ENCODE results near the gene FGFR2. TPM values are rescaled to one million over a fixed set of nuclear protein-coding genes. Genes with fewer than 3 reads are reported as not detected.
"Not testable (repeated sequence)": the region's sequence is repeated elsewhere in the genome, so short reads cannot be mapped to it uniquely, and the experiment has no call there.

The FGFR2 gene
- polyA plus RNA-seq, 1 donor from 2014 or later = 14.8 TPM

GRCh38 chr10:121522831-121523230 lies 75.4 kb downstream of the FGFR2 start:
- no peaks in the 10 kb centered on the region for H3K36me3 ChIP-seq (ENCODE audit: insufficient read depth, low read length)
- no peaks in the 10 kb centered on the region for H3K27me3 ChIP-seq (ENCODE audit: insufficient read depth, low read depth, low read length)
- no peak overlapping the region for H2AFZ ChIP-seq (ENCODE audit: low read depth, low read length)
- H3K27ac ChIP-seq (ENCODE audit: low read length) = no peak overlapping the region
- H3K4me3 ChIP-seq (ENCODE audit: low read length) = no peak overlapping the region
- TF ChIP-seq TAF1 (IDR thresholded peaks at IDR 0.05; ENCODE audit: low read depth) (no peak), EZH2 (IDR thresholded peaks at IDR 0.05; ENCODE audit: borderline replicate concordance, insufficient read depth, low read length, poor library complexity, severe bottlenecking) (no peak), REST (IDR thresholded peaks at IDR 0.05; ENCODE audit: borderline replicate concordance) (no peak), RAD21 (conservative IDR thresholded peaks at IDR 0.05) (no peak), EP300 (conservative IDR thresholded peaks at IDR 0.05; ENCODE audit: poor library complexity, severe bottlenecking) (no peak), MXI1 (conservative IDR thresholded peaks at IDR 0.05; ENCODE audit: poor library complexity, severe bottlenecking) (no peak), POLR2AphosphoS5 (IDR thresholded peaks at IDR 0.05) (no peak), SMC3 (conservative IDR thresholded peaks at IDR 0.05; ENCODE audit: poor library complexity) (no peak)
- TF ChIP-seq, protein P1, sequence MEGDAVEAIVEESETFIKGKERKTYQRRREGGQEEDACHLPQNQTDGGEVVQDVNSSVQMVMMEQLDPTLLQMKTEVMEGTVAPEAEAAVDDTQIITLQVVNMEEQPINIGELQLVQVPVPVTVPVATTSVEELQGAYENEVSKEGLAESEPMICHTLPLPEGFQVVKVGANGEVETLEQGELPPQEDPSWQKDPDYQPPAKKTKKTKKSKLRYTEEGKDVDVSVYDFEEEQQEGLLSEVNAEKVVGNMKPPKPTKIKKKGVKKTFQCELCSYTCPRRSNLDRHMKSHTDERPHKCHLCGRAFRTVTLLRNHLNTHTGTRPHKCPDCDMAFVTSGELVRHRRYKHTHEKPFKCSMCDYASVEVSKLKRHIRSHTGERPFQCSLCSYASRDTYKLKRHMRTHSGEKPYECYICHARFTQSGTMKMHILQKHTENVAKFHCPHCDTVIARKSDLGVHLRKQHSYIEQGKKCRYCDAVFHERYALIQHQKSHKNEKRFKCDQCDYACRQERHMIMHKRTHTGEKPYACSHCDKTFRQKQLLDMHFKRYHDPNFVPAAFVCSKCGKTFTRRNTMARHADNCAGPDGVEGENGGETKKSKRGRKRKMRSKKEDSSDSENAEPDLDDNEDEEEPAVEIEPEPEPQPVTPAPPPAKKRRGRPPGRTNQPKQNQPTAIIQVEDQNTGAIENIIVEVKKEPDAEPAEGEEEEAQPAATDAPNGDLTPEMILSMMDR (IDR thresholded peaks at IDR 0.05; ENCODE audit: poor library complexity, severe bottlenecking) = no peak
- H3F3A ChIP-seq (ENCODE audit: insufficient read depth, low read length, poor library complexity, severe bottlenecking) = no peaks in the 10 kb centered on the region
- H3K9ac ChIP-seq (ENCODE audit: low read length) = no peak overlapping the region
- no peaks in the 10 kb centered on the region for H3K9me3 ChIP-seq (ENCODE audit: low read length)
- H4K20me1 ChIP-seq (ENCODE audit: insufficient read depth) = no peaks in the 10 kb centered on the region
- H3K4me2 ChIP-seq (ENCODE audit: low read length) = no peak overlapping the region
- no peaks in the 10 kb centered on the region for H3K79me2 ChIP-seq (replicated peaks; ENCODE audit: insufficient read depth, low read length)
- H3K9me2 ChIP-seq (ENCODE audit: insufficient read depth, low read length) = no peaks in the 10 kb centered on the region

DNA sequence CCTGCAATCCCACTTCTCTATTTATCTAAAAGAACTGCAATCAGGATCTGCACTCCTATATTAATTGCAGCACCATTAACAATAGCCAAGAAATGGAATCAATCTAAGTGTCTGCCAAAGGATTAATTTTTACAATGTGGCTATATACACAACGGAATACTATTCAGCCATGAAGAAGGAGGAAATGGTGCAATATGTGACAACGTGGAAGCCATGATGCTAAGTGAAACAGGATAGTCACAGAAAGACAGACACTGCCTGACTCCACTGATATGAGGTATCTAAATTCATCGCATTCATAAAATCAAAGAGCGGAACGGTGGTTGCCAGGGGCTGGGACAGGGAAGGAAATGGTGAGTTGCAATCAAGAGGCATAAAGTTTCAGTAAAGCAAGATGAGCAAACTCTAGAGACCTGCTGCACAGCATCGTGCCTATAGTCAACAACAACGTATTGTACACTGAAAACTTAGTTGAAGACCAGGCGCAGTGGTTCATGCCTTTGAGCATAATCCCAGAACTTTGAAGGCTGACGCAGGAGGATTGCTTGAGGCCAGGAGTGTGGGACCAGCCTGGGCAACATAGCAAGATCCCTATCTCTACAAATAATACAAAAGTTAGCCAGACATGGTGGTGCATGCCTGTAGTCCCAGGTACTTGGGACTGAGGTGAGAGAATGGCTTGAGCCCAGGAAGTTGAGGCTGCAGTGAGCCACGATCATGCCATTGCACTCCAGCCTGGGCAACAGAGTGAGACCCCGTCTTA lies 76.3 kb downstream of the FGFR2 start:
- Histone ChIP-seq H3K4me3 (ENCODE audit: low read length) (no peak overlapping the region), H3K79me2 (replicated peaks; ENCODE audit: insufficient read depth, low read length) (no peaks in the 10 kb centered on the region), H2AFZ (ENCODE audit: low read depth, low read length) (no peak overlapping the region), H3K36me3 (ENCODE audit: insufficient read depth, low read length) (no peaks in the 10 kb centered on the region), H3F3A (ENCODE audit: insufficient read depth, low read length, poor library complexity, severe bottlenecking) (no peaks in the 10 kb centered on the region), H3K9ac (ENCODE audit: low read length) (no peak overlapping the region), H4K20me1 (ENCODE audit: insufficient read depth) (no peaks in the 10 kb centered on the region), H3K9me3 (ENCODE audit: low read length) (no peaks in the 10 kb centered on the region), H3K27me3 (ENCODE audit: insufficient read depth, low read depth, low read length) (no peaks in the 10 kb centered on the region), H3K9me2 (ENCODE audit: insufficient read depth, low read length) (no peaks in the 10 kb centered on the region), H3K27ac (ENCODE audit: low read length) (no peak overlapping the region), H3K4me2 (ENCODE audit: low read length) (no peak overlapping the region)
- no peak for TF ChIP-seq EZH2 (IDR thresholded peaks at IDR 0.05; ENCODE audit: borderline replicate concordance, insufficient read depth, low read length, poor library complexity, severe bottlenecking)
- TF ChIP-seq EP300 (conservative IDR thresholded peaks at IDR 0.05; ENCODE audit: poor library complexity, severe bottlenecking) = no peak
- no peak for TF ChIP-seq RAD21 (conservative IDR thresholded peaks at IDR 0.05)
- TF ChIP-seq POLR2AphosphoS5 (IDR thresholded peaks at IDR 0.05) = no peak
- TF ChIP-seq, protein P1 (IDR thresholded peaks at IDR 0.05; ENCODE audit: poor library complexity, severe bottlenecking) = no peak
- no peak for TF ChIP-seq MXI1 (conservative IDR thresholded peaks at IDR 0.05; ENCODE audit: poor library complexity, severe bottlenecking)
- no peak for TF ChIP-seq SMC3 (conservative IDR thresholded peaks at IDR 0.05; ENCODE audit: poor library complexity)
- no peak for TF ChIP-seq REST (IDR thresholded peaks at IDR 0.05; ENCODE audit: borderline replicate concordance)
- TF ChIP-seq TAF1 (IDR thresholded peaks at IDR 0.05; ENCODE audit: low read depth) = no peak

DNA sequence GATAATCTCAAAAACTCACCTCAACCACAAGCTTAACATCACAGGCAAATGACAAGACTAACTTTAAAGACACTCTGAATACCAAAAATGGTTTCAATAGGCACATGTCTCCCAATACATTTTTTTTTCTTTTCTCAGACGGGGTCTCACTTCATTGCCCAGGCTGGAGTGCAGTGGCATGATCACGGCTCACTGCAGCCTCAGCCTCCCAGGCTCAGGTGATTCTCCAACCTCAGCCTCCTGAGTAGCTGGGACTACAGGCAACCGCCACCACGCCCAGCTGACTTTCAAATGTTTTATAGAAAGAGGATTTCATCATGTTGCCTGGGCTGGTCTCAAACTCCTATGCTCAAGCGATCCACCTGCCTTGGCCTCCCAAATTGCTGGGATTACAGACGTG lies 77.7 kb downstream of the FGFR2 start:
- H3K79me2 ChIP-seq (replicated peaks; ENCODE audit: insufficient read depth, low read length); H3K27me3 ChIP-seq (ENCODE audit: insufficient read depth, low read depth, low read length); H3K27ac ChIP-seq (ENCODE audit: low read length); H3K36me3 ChIP-seq (ENCODE audit: insufficient read depth, low read length); H3F3A ChIP-seq (ENCODE audit: insufficient read depth, low read length, poor library complexity, severe bottlenecking); H3K9me2 ChIP-seq (ENCODE audit: insufficient read depth, low read length); H3K9me3 ChIP-seq (ENCODE audit: low read length); H3K9ac ChIP-seq (ENCODE audit: low read length); H4K20me1 ChIP-seq (ENCODE audit: insufficient read depth); H2AFZ ChIP-seq (ENCODE audit: low read depth, low read length); H3K4me2 ChIP-seq (ENCODE audit: low read length); H3K4me3 ChIP-seq (ENCODE audit: low read length): not testable (repeated sequence)
